AG09309 (cell line): Measurements from ENCODE around the gene LAMC1.

Experiments
- DNase-seq: peaks from one replicate; pipeline ENCODE4 v3.0.0-alpha.2; 2010; ENCODE audit warnings: low read depth
- H3K4me3 ChIP-seq: 2 replicates; pipeline ENCODE4 v1.5.1; 2011; ENCODE audit warnings: mild to moderate bottlenecking, low read depth, low read length, moderate library complexity; ENCODE audit not compliant: control insufficient read depth
- CTCF ChIP-seq: IDR thresholded peaks from 2 replicates; pipeline ENCODE4 v1.5.1; 2011; ENCODE audit warnings: mild to moderate bottlenecking, low read depth, low read length, inconsistent platforms; ENCODE audit not compliant: insufficient read depth, control insufficient read depth; ENCODE audit errors: missing control alignments

Gene LAMC1

GRCh38 chr1:183073320-183073719 is 50.1 kb downstream of the LAMC1 start:
- no peak for DNase-seq
- TF ChIP-seq CTCF = no peak
- no peak overlapping the region for H3K4me3 ChIP-seq

- H3K4me3 ChIP-seq = no peak overlapping the region
- TF ChIP-seq CTCF = no peak
- no peak for DNase-seq
These were observed 51.0 kb downstream of the LAMC1 start for GRCh38 chr1:183074215-183074614.

- H3K4me3 ChIP-seq = no peak overlapping the region
- TF ChIP-seq CTCF = no peak
- no peak for DNase-seq
These were observed 52.6 kb downstream of the LAMC1 start for GRCh38 chr1:183075861-183076260.

- TF ChIP-seq CTCF = no peak
- DNase-seq = no peak
These were observed 53.9 kb downstream of the LAMC1 start for GRCh38 chr1:183077097-183077496.

GRCh38 chr1:183079712-183080388 is 56.6 kb downstream of the LAMC1 start:
- no peak overlapping the region for H3K4me3 ChIP-seq
- no peak for TF ChIP-seq CTCF
- DNase-seq = no peak

More at GRCh38 chr1:183077097-183077496, 53.9 kb downstream of the LAMC1 start:
- no peak overlapping the region for H3K4me3 ChIP-seq

GRCh38 chr1:183080406-183080805 is 57.2 kb downstream of the LAMC1 start:
- TF ChIP-seq CTCF = no peak
- no peak for DNase-seq
- no peak overlapping the region for H3K4me3 ChIP-seq
